Keratinocyte (primary cell): ENCODE data around the gene ZNF521. TPM values are rescaled to one million over a fixed set of nuclear protein-coding genes. Genes with fewer than 3 reads are reported as not detected.

Experiments
- DNase-seq: peaks from one replicate; pipeline ENCODE4 v3.0.0-alpha.2; 2011; ENCODE audit warnings: low read depth, missing footprints, low spot score
- FAIRE-seq: peaks from 2 replicates; lab custom pipeline; 2011; peaks lifted over from hg19 to GRCh38; lab: Jason Lieb, UNC
- H2AFZ ChIP-seq: 2 replicates; pipeline ENCODE4 v1.6.0; 2012; ENCODE audit warnings: low read length, control low read depth, inconsistent platforms; ENCODE audit not compliant: control insufficient read depth
- H3K27ac ChIP-seq: 2 replicates; pipeline ENCODE4 v1.5.1; 2011; ENCODE audit warnings: low read length; ENCODE audit not compliant: control insufficient read depth, insufficient read depth
- H3K27me3 ChIP-seq: 3 replicates; pipeline ENCODE4 v1.6.0; 2011; ENCODE audit warnings: low read length; ENCODE audit not compliant: control insufficient read depth, insufficient read depth; ENCODE audit errors: extremely low read depth
- H3K36me3 ChIP-seq, 2 experiments: 2 replicates in 1 of 2; 3 replicates in 1 of 2; pipeline ENCODE4 v1.5.1; 2011; ENCODE audit warnings: low read length in 2 of 2, mild to moderate bottlenecking in 1 of 2; ENCODE audit not compliant: control insufficient read depth in 2 of 2, insufficient read depth in 2 of 2; ENCODE audit errors: extremely low read depth in 1 of 2
- H3K4me1 ChIP-seq: 3 replicates; pipeline ENCODE4 v1.5.1; 2011; ENCODE audit warnings: low read length; ENCODE audit not compliant: control insufficient read depth, insufficient read depth; ENCODE audit errors: extremely low read depth
- H3K4me2 ChIP-seq: 3 replicates; pipeline ENCODE4 v1.6.0; 2011; ENCODE audit warnings: low read depth, low read length; ENCODE audit not compliant: control insufficient read depth, insufficient read depth; ENCODE audit errors: extremely low read depth
- H3K4me3 ChIP-seq, 3 experiments: fragments of 200-600 bp in 1 of 3; sonication (generic) in 1 of 3; 2 replicates in 2 of 3; 3 replicates in 1 of 3; pipeline ENCODE4 v1.5.1; 2011 to 2016; ENCODE audit warnings: low read length in 3 of 3, mild to moderate bottlenecking in 3 of 3, control low read depth in 2 of 3, inconsistent platforms in 1 of 3, low read depth in 1 of 3, mixed read lengths in 1 of 3, mixed run types in 1 of 3, moderate library complexity in 1 of 3; ENCODE audit not compliant: control insufficient read depth in 2 of 3, insufficient read depth in 2 of 3; ENCODE audit errors: extremely low read depth in 1 of 3
- H3K79me2 ChIP-seq: 2 replicates; pipeline ENCODE4 v1.6.0; 2012; ENCODE audit warnings: low read length; ENCODE audit not compliant: control insufficient read depth, insufficient read depth
- H3K9ac ChIP-seq: 3 replicates; pipeline ENCODE4 v1.6.0; 2011; ENCODE audit warnings: low read length; ENCODE audit not compliant: control insufficient read depth, insufficient read depth; ENCODE audit errors: extremely low read depth
- H3K9me1 ChIP-seq: 3 replicates; pipeline ENCODE4 v1.6.0; 2011; ENCODE audit warnings: low read length; ENCODE audit not compliant: control insufficient read depth, insufficient read depth; ENCODE audit errors: extremely low read depth
- H3K9me3 ChIP-seq: 2 replicates; pipeline ENCODE4 v1.5.1; 2012; ENCODE audit warnings: low read depth, low read length; ENCODE audit not compliant: control insufficient read depth
- H4K20me1 ChIP-seq: 3 replicates; pipeline ENCODE4 v1.6.0; 2011; ENCODE audit warnings: low read length; ENCODE audit not compliant: control insufficient read depth, insufficient read depth; ENCODE audit errors: extremely low read depth
- EZH2 ChIP-seq: IDR thresholded peaks from one replicate; pipeline ENCODE4 v1.6.1; 2012; ENCODE audit warnings: inconsistent platforms, mild to moderate bottlenecking, low read length, moderate library complexity
- dilution Hi-C: fragments of 300-500 bp; cut with MboI; formaldehyde crosslinking; loops from one replicate; pipeline ENCODE4 v1.7.0; 2020; ENCODE audit warnings: low sequenced_read_pairs; ENCODE audit not compliant: extremely low pct_ligation_motif_present
- polyA plus RNA-seq, 5 experiments: library from polyadenylated mRNA; depleted of rRNA in 3 of 5; stranded (reverse) in 3 of 5; stranded (forward) in 1 of 5; unstranded in 1 of 5; fragments of >200 nt; gene quantifications; 1 replicate in 1 of 5; 2 replicates in 3 of 5; 3 replicates in 1 of 5; pipeline versions ENCODE4 v1.2.1 to v1.2.3, GENCODE V29; 2011 to 2012; ENCODE audit warnings: missing spikeins in 2 of 5, low read depth in 1 of 5, low replicate concordance in 1 of 5
- TF ChIP-seq, protein P1 (sequence below), 3 experiments: IDR thresholded peaks in 1 of 3; conservative IDR thresholded peaks in 1 of 3; optimal IDR thresholded peaks in 1 of 3; 2 replicates in 2 of 3; 3 replicates in 1 of 3; pipeline versions ENCODE3 to v1.5.1; 2011; ENCODE audit warnings: low read length in 3 of 3, mild to moderate bottlenecking in 3 of 3, moderate library complexity in 2 of 3, control low read depth in 1 of 3, inconsistent platforms in 1 of 3; ENCODE audit not compliant: insufficient read depth in 2 of 3; ENCODE audit errors: extremely low read depth in 1 of 3

ZNF521 gene
- polyA plus RNA-seq, 1 donor (not counting 4 experiments of a cell fraction or from before 2014, with no cell fraction given) = 0.07 TPM

DNA sequence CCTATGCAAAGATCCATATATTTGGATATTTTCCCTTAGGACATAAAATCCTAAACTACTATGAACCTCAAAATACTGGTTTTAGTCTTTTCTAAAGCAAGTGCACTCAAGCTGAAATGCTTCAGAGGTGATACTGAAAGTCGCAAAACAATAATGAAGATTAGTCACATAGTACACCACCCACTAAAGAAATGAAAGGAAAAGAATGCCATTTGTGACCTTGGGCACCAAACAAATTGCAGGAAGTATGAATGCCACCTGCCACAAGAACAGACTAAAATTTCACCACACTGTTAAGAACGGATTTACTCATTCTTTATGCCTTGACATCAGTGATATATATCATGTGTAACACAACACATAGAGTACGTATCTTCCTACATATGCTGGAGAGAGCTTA lies 161.5 kb downstream of the ZNF521 start:
- Histone ChIP-seq H3K27ac (no peak overlapping the region), H3K4me2 (no peak overlapping the region), H3K9me1 (no peaks in the 10 kb centered on the region), H3K36me3 (no peaks in the 10 kb centered on the region), H4K20me1 (no peaks in the 10 kb centered on the region), H3K27me3 (no peaks in the 10 kb centered on the region), H3K9me3 (no peaks in the 10 kb centered on the region), H3K9ac (no peak overlapping the region), H2AFZ (no peak overlapping the region), H3K4me1 (no peaks in the 10 kb centered on the region), H3K4me3 (no peak overlapping the region), H3K79me2 (no peaks in the 10 kb centered on the region)
- TF ChIP-seq, protein P1, sequence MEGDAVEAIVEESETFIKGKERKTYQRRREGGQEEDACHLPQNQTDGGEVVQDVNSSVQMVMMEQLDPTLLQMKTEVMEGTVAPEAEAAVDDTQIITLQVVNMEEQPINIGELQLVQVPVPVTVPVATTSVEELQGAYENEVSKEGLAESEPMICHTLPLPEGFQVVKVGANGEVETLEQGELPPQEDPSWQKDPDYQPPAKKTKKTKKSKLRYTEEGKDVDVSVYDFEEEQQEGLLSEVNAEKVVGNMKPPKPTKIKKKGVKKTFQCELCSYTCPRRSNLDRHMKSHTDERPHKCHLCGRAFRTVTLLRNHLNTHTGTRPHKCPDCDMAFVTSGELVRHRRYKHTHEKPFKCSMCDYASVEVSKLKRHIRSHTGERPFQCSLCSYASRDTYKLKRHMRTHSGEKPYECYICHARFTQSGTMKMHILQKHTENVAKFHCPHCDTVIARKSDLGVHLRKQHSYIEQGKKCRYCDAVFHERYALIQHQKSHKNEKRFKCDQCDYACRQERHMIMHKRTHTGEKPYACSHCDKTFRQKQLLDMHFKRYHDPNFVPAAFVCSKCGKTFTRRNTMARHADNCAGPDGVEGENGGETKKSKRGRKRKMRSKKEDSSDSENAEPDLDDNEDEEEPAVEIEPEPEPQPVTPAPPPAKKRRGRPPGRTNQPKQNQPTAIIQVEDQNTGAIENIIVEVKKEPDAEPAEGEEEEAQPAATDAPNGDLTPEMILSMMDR (optimal IDR thresholded peaks at IDR 0.05 in 1 of 3, IDR thresholded peaks at IDR 0.05 in 1 of 3, conservative IDR thresholded peaks at IDR 0.05 in 1 of 3; ENCODE audit: extremely low read depth in 1 of 3, insufficient read depth in 2 of 3, low read length in 3 of 3) = no peak
- TF ChIP-seq EZH2 = no peak
- FAIRE-seq (no peak), DNase-seq (no peak)
- dilution Hi-C loops = no loop called here

- DNase-seq = no peak
- FAIRE-seq = no peak
- H3K36me3 ChIP-seq = no peaks in the 10 kb centered on the region
These were observed 162.4 kb downstream of the ZNF521 start for GRCh38 chr18:25189391-25190185.

More at GRCh38 chr18:25189391-25190185, 162.4 kb downstream of the ZNF521 start:
- dilution Hi-C loops = no loop called here
- Histone ChIP-seq H3K9me1 (no peaks in the 10 kb centered on the region), H3K79me2 (no peaks in the 10 kb centered on the region), H4K20me1 (no peaks in the 10 kb centered on the region), H3K4me1 (no peaks in the 10 kb centered on the region), H2AFZ (no peak overlapping the region), H3K27ac (no peak overlapping the region), H3K4me2 (no peak overlapping the region), H3K9me3 (no peaks in the 10 kb centered on the region), H3K9ac (no peak overlapping the region), H3K27me3 (no peaks in the 10 kb centered on the region), H3K4me3 (no peak overlapping the region)
- no peak for TF ChIP-seq EZH2
- TF ChIP-seq, protein P1 (optimal IDR thresholded peaks at IDR 0.05 in 1 of 3, IDR thresholded peaks at IDR 0.05 in 1 of 3, conservative IDR thresholded peaks at IDR 0.05 in 1 of 3; ENCODE audit: extremely low read depth in 1 of 3, insufficient read depth in 2 of 3, low read length in 3 of 3) = no peak
